B cell (primary cell): ENCODE results near the gene DNASE2. TPM values are rescaled to one million over a fixed set of nuclear protein-coding genes. Genes with fewer than 3 reads are reported as not detected.
A peak's percentile ranks its signal among the peaks of the same experiment; 100 is the strongest.

ENCODE experiments used
- ATAC-seq: fragments of 200-7000 bp; cut with Tn5 transposase; one replicate; pipeline ENCODE4 v1.10.0; 2021; ENCODE audit warnings: low read depth, mild to moderate bottlenecking, moderate number of reproducible peaks, moderate library complexity
- CTCF ChIA-PET: fragments of 350-600 bp; sonication (Branson Sonifier 250); formaldehyde crosslinking; loops from one replicate; lab custom pipeline; 2021; ENCODE audit warnings: antibody characterized with exemption, inconsistent platforms; lab: Charles Lee
- POLR2A ChIA-PET: fragments of 350-600 bp; sonication (Branson Sonifier 250); formaldehyde crosslinking; loops from one replicate; lab custom pipeline; 2021; ENCODE audit warnings: antibody characterized with exemption; lab: Charles Lee
- DNase-seq: peaks from one replicate; pipeline ENCODE4 v3.0.0; 2013
- H2AFZ ChIP-seq: 2 replicates; pipeline ENCODE4 v1.6.1; 2012; ENCODE audit warnings: mild to moderate bottlenecking, low read depth, low read length; ENCODE audit not compliant: insufficient read depth, poor library complexity, severe bottlenecking
- H3K27ac ChIP-seq, 2 donors: 1 replicate in 1 of 2; 2 replicates in 1 of 2; pipeline ENCODE4 v1.5.1; 2012 to 2013; ENCODE audit warnings: low read length in 2 of 2, mild to moderate bottlenecking in 2 of 2, moderate library complexity in 1 of 2
- H3K27me3 ChIP-seq, 4 experiments: fragments of 200-600 bp in 1 of 4; sonication (generic) in 1 of 4; replicated peaks in 1 of 4; 1 replicate in 2 of 4; 2 replicates in 2 of 4; pipeline versions ENCODE4 v1.6.1 to v1.7.0; 2013 to 2016; ENCODE audit warnings: low read length in 3 of 4, mild to moderate bottlenecking in 2 of 4, mixed read lengths in 1 of 4, moderate library complexity in 1 of 4; ENCODE audit not compliant: insufficient read depth in 4 of 4, control insufficient read depth in 3 of 4; ENCODE audit errors: control extremely low read depth in 1 of 4
- H3K36me3 ChIP-seq, 2 experiments: replicated peaks in 1 of 2; 1 replicate in 1 of 2; 2 replicates in 1 of 2; pipeline versions ENCODE4 v1.6.1 to v1.7.1; 2013; ENCODE audit warnings: low read length in 1 of 2; ENCODE audit not compliant: insufficient read depth in 2 of 2, control insufficient read depth in 1 of 2; ENCODE audit errors: control extremely low read depth in 1 of 2, extremely low read depth in 1 of 2
- H3K4me1 ChIP-seq, 2 donors: fragments of 200-600 bp in 1 of 2; sonication (generic) in 1 of 2; 1 replicate in 1 of 2; 2 replicates in 1 of 2; pipeline versions ENCODE4 v1.5.1 to v1.6.1; 2013 to 2017; ENCODE audit warnings: low read length in 2 of 2; ENCODE audit not compliant: control insufficient read depth in 2 of 2, insufficient read depth in 2 of 2
- H3K4me2 ChIP-seq: replicated peaks from 2 replicates; pipeline ENCODE3; 2012; ENCODE audit warnings: mild to moderate bottlenecking, low read depth, low read length; ENCODE audit not compliant: poor library complexity, severe bottlenecking
- H3K4me3 ChIP-seq, 5 experiments: fragments of 200-600 bp in 1 of 5; sonication (generic) in 1 of 5; 1 replicate in 3 of 5; 2 replicates in 2 of 5; pipeline versions ENCODE4 v1.5.1 to v1.7.0; 2011 to 2016; ENCODE audit warnings: low read length in 4 of 5, mild to moderate bottlenecking in 4 of 5, low read depth in 2 of 5, control low read depth in 1 of 5, moderate library complexity in 1 of 5; ENCODE audit not compliant: insufficient read depth in 1 of 5; ENCODE audit errors: control extremely low read depth in 1 of 5, extremely low read depth in 1 of 5
- H3K79me2 ChIP-seq: fragments of 200-600 bp; sonication (generic); one replicate; pipeline ENCODE4 v1.6.0; 2016; ENCODE audit warnings: low read length; ENCODE audit not compliant: control insufficient read depth, insufficient read depth
- H3K9ac ChIP-seq: fragments of 200-600 bp; sonication (generic); 2 replicates; pipeline ENCODE4 v1.6.1; 2017; ENCODE audit warnings: mild to moderate bottlenecking, low read length, moderate library complexity
- H3K9me3 ChIP-seq, 3 donors: one replicate each; pipeline versions ENCODE4 v1.6.1 to v1.7.1; 2013; ENCODE audit warnings: low read length in 2 of 3; ENCODE audit not compliant: control insufficient read depth in 2 of 3, insufficient read depth in 1 of 3; ENCODE audit errors: control extremely low read depth in 1 of 3
- H4K20me1 ChIP-seq: 2 replicates; pipeline ENCODE4 v1.6.0; 2012; ENCODE audit warnings: mild to moderate bottlenecking, low read length; ENCODE audit not compliant: insufficient read depth, control insufficient read depth, poor library complexity, severe bottlenecking
- H3K27ac Mint-ChIP-seq: one replicate; pipeline ENCODE4 v1.8.0; 2021; ENCODE audit warnings: mixed read lengths
- H3K27me3 Mint-ChIP-seq: one replicate; pipeline ENCODE4 v1.8.0; 2021; ENCODE audit warnings: mixed read lengths
- H3K4me1 Mint-ChIP-seq: one replicate; pipeline ENCODE4 v1.8.0; 2021; ENCODE audit warnings: mixed read lengths
- H3K4me3 Mint-ChIP-seq: one replicate; pipeline ENCODE4 v1.8.0; 2021; ENCODE audit warnings: mixed read lengths
- H3K9me3 Mint-ChIP-seq: one replicate; pipeline ENCODE4 v1.8.0; 2022; ENCODE audit warnings: mixed read lengths; ENCODE audit not compliant: insufficient read depth
- EZH2 ChIP-seq: IDR thresholded peaks from 2 replicates; pipeline ENCODE4 v1.6.1; 2012; ENCODE audit warnings: borderline replicate concordance, low read depth, mild to moderate bottlenecking, moderate library complexity, low read length; ENCODE audit not compliant: insufficient read depth, poor library complexity, severe bottlenecking
- WGBS: methylation state at CpG from one replicate; pipeline ENCODE4 v1.1.5; 2013; ENCODE audit warnings: missing lambda C conversion rate; ENCODE audit not compliant: insufficient coverage; 5-methylcytosine and 5-hydroxymethylcytosine counted together
- intact Hi-C: fragments of 100-400 bp; cut with micrococcal nuclease; formaldehyde crosslinking; loops from one replicate; pipeline ENCODE4 v1.10.0; 2022
- polyA plus RNA-seq: library from polyadenylated mRNA; depleted of rRNA; stranded (reverse); fragments of >200 nt; gene quantifications from 2 replicates; pipeline ENCODE4 v1.2.3, GENCODE V29; 2012
- total RNA-seq, 2 donors: library from RNA; stranded (reverse); fragments of 120-200 nt in 1 of 2; gene quantifications; 1 replicate in 1 of 2; 2 replicates in 1 of 2; pipeline versions ENCODE4 v1.2.3 to v1.2.4, GENCODE V29; 2013 to 2022
- TF ChIP-seq, protein P1 (sequence below): fragments of 200-600 bp; IDR thresholded peaks from one replicate; pipeline ENCODE4 v1.8.0; 2022; ENCODE audit warnings: antibody characterized with exemption, mild to moderate bottlenecking

Gene DNASE2
- total and polyA plus RNA-seq, 2 donors (not counting 1 experiment from before 2014, with no cell fraction given), result 24.9 to 26.6 TPM

GRCh38 chr19:12875086-12875485, 6.2 kb downstream of the DNASE2 start:
- intact Hi-C loops, result no loop called here
- H3K36me3 ChIP-seq, result peaks cover 0 to 28% of the 10 kb centered on the region in 2 experiments
- no peak overlapping the region for H3K9ac ChIP-seq
- no peak overlapping the region for H3K4me3 Mint-ChIP-seq
- ChIA-PET CTCF (no interaction called here), POLR2A (no interaction called here)
- H3K4me2 ChIP-seq, result no peak overlapping the region
- H4K20me1 ChIP-seq, result no peaks in the 10 kb centered on the region
- no peak overlapping the region for H3K4me3 ChIP-seq
- no peak overlapping the region for H3K27ac Mint-ChIP-seq
- H3K27me3 ChIP-seq, result no peaks in the 10 kb centered on the region
- peaks cover 0 to 4% of the 10 kb centered on the region in 2 donors for H3K4me1 ChIP-seq
- H3K27me3 Mint-ChIP-seq, result no peaks in the 10 kb centered on the region
- DNase-seq (no peak), ATAC-seq (no peak)
- peaks cover 3% of the 10 kb centered on the region for H3K4me1 Mint-ChIP-seq
- no CpG with 5 or more reads among the region's 6 CpGs for WGBS
- TF ChIP-seq EZH2, result no peak
- TF ChIP-seq, protein P1, sequence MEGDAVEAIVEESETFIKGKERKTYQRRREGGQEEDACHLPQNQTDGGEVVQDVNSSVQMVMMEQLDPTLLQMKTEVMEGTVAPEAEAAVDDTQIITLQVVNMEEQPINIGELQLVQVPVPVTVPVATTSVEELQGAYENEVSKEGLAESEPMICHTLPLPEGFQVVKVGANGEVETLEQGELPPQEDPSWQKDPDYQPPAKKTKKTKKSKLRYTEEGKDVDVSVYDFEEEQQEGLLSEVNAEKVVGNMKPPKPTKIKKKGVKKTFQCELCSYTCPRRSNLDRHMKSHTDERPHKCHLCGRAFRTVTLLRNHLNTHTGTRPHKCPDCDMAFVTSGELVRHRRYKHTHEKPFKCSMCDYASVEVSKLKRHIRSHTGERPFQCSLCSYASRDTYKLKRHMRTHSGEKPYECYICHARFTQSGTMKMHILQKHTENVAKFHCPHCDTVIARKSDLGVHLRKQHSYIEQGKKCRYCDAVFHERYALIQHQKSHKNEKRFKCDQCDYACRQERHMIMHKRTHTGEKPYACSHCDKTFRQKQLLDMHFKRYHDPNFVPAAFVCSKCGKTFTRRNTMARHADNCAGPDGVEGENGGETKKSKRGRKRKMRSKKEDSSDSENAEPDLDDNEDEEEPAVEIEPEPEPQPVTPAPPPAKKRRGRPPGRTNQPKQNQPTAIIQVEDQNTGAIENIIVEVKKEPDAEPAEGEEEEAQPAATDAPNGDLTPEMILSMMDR, result no peak
- H3K79me2 ChIP-seq, result peaks cover 10% of the 10 kb centered on the region
- peaks cover 4% of the 10 kb centered on the region for H3K9me3 Mint-ChIP-seq
- peaks cover 0 to 19% (median 0%) of the 10 kb centered on the region in 3 donors for H3K9me3 ChIP-seq
- no peak overlapping the region for H2AFZ ChIP-seq
- no peak overlapping the region for H3K27ac ChIP-seq

DNA sequence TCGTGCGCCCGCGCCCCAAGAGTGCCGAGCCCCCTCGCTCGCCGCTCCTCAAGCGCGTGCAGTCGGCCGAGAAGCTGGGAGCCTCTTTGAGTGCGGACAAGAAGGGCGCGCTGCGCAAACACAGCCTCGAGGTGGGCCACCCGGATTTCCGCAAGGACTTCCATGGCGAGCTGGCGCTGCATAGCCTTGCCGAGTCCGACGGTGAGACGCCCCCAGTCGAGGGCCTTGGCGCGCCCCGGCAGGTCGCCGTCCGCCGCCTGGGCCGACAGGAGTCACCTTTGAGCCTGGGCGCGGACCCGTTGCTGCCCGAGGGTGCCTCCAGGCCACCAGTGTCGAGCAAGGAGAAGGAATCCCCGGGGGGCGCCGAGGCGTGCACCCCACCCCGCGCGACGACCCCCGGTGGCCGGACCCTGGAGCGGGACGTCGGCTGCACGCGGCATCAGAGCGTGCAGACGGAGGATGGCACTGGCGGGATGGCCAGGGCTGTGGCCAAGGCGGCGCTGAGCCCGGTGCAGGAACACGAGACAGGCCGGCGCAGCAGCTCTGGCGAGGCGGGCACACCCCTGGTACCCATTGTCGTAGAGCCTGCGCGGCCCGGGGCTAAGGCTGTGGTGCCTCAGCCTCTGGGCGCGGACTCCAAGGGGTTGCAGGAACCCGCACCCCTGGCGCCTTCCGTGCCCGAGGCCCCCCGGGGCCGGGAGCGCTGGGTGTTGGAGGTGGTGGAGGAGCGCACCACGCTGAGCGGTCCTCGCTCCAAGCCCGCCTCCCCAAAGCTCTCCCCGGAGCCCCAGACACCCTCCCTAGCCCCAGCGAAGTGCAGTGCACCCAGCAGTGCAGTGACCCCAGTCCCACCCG, 7.1 kb downstream of the DNASE2 start:
- CTCF ChIA-PET, result interaction anchor here (1.0 kb wide), 1 partner anchor 11 kb away, joined by 3 read pairs; no protein-coding TSS in a partner anchor
- Mint-ChIP-seq H3K9me3 (peaks cover 4% of the 10 kb centered on the region), H3K4me1 (no peaks in the 10 kb centered on the region), H3K4me3 (no peak overlapping the region), H3K27me3 (no peaks in the 10 kb centered on the region), H3K27ac (no peak overlapping the region)
- Histone ChIP-seq H3K9me3 (peaks cover 0 to 19% (median 0%) of the 10 kb centered on the region in 3 donors), H3K27me3 (no peaks in the 10 kb centered on the region), H3K4me1 (no peaks in the 10 kb centered on the region), H3K36me3 (peaks cover 0 to 28% of the 10 kb centered on the region in 2 experiments), H3K27ac (no peak overlapping the region), H4K20me1 (no peaks in the 10 kb centered on the region), H3K79me2 (peaks cover 7% of the 10 kb centered on the region), H3K9ac (no peak overlapping the region), H3K4me2 (peak overlapping the region; percentile 52), H3K4me3 (peak overlapping the region in 1 of 5 experiments; percentile 34), H2AFZ (no peak overlapping the region)
- 97% methylated on average over 73 of the region's 86 CpGs for WGBS
- ATAC-seq, result no peak
- DNase-seq, result peak; percentile 25
- intact Hi-C loops, result no loop called here
- TF ChIP-seq EZH2, result no peak
- TF ChIP-seq, protein P1, result no peak
- POLR2A ChIA-PET, result interaction anchor here (0.5 kb wide), 1 partner anchor 126 kb away, joined by 3 read pairs; no protein-coding TSS in a partner anchor
